Renal cortex interstitium (tissue), 11 donors: ENCODE results near the gene NDUFA13. TPM values are rescaled to one million over a fixed set of nuclear protein-coding genes. Genes with fewer than 3 reads are reported as not detected.

Experiments used
- DNase-seq, 11 donors: peaks; one replicate each; pipeline ENCODE4 v3.0.0-alpha.2; 2013; ENCODE audit warnings: low read depth in 9 of 11, low spot score in 4 of 11; ENCODE audit errors: extremely low read depth in 1 of 11
- polyA plus RNA-seq, 3 donors: library from polyadenylated mRNA; unstranded; fragments of 120-200 nt; gene quantifications; one replicate each; pipeline ENCODE4 v1.2.1, GENCODE V29; 2013; ENCODE audit not compliant: insufficient read length in 3 of 3

The NDUFA13 gene
- polyA plus RNA-seq, 3 donors, result 241 to 343 (median 284) TPM

GRCh38 chr19:19525611-19526380 is 9.8 kb downstream of the NDUFA13 start:
- DNase-seq, result no peak

- no peak for DNase-seq
These were observed 10.8 kb downstream of the NDUFA13 start for GRCh38 chr19:19526581-19527370.

- DNase-seq, result no peak
These were observed 11.3 kb downstream of the NDUFA13 start for GRCh38 chr19:19527371-19527656.

- no peak for DNase-seq
These were observed 11.9 kb downstream of the NDUFA13 start for GRCh38 chr19:19527674-19528625.

- no peak for DNase-seq
These were observed 12.9 kb downstream of the NDUFA13 start, which contains the start of gene YJEFN3 for GRCh38 chr19:19528721-19529490. Gene YJEFN3 (plus strand): TSS chr19:19528911. CDS start chr19:19528933, 22 bp downstream.

- no peak for DNase-seq
These were observed 13.9 kb downstream of the NDUFA13 start for GRCh38 chr19:19529783-19530422.

GRCh38 chr19:19530423-19530804 is 14.4 kb downstream of the NDUFA13 start:
- DNase-seq, result no peak

- DNase-seq, result no peak
These were observed 14.9 kb downstream of the NDUFA13 start for GRCh38 chr19:19530889-19531288.

- DNase-seq, result peak in 6 of 11 donors; percentile 51 to 73 (median 64)
These were observed 16.2 kb downstream of the NDUFA13 start for GRCh38 chr19:19531951-19532805.

GRCh38 chr19:19532806-19533701 is 17.0 kb downstream of the NDUFA13 start:
- DNase-seq, result no peak

GRCh38 chr19:19533841-19534240 is 17.8 kb downstream of the NDUFA13 start:
- DNase-seq, result no peak

- DNase-seq, result no peak
These were observed 18.7 kb downstream of the NDUFA13 start for GRCh38 chr19:19534556-19535265.

GRCh38 chr19:19535311-19536191 is 19.5 kb downstream of the NDUFA13 start:
- DNase-seq, result no peak

GRCh38 chr19:19537075-19538048 is 21.3 kb downstream of the NDUFA13 start:
- no peak for DNase-seq
